ENCODE measurements around the gene TSC1. TPM values are rescaled to one million over a fixed set of nuclear protein-coding genes. Genes with fewer than 3 reads are reported as not detected.
"Not testable (repeated sequence)": the region's sequence is repeated elsewhere in the genome, so short reads cannot be mapped to it uniquely, and the experiment has no call there.

The TSC1 gene
- 41.0 and 43.3 TPM in 2 replicates for total RNA-seq

DNA sequence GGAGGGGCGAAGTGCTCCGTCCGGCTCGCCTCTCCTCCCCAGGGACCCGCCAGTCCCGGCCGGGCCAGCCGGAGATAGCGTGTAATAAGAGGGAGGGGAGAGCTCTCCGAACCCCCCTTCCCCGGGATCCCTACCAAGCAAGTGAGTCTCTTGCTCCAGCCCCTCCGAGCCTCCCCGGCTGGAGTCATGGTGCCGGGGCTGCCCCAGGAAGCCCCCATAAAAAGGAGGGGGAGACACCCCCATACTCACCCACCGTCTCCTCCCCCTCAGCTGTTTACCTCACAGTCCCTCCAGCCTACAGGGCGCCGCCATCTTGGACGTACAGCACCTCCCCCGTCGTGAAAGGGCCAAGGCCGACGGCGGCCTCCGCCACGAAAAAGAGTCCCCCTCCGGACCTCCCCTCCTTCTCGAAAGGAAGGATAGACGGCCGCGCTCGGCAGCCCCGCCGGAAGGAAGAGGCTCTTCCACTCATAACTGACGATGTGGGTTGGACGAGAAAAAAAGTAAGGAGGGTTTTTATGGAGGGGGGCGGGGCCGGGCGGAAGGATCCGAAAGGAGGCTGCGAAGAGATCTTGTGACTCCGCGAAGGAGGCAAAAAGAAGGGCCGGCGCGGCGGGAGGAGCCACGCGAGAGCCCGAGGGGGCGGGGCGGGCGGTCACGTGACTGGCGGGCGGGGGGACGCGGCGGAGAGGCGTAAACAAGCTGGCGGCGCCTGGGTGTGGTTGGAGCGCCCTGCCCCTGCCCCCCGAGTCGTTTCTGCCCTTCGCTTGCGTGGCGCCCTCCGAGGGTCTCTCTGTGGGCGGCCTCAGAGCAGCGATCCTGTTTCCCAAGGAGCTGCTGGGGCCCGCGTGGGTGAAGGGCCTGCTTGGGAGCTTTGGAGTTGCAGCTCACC, at the start of gene TSC1:
TSS of gene TSC1 (minus strand) at position 323 of the 892 bp plus-strand sequence. CDS start 15,744 bp downstream, outside the sequence.
- intact Hi-C loops (cut with micrococcal nuclease): loop anchor here (1.0 to 10.0 kb wide), 16 partner anchors 42 to 1080 kb away; partner anchors contain the start of genes AK8, BRD3OS, CACFD1 and GTF3C4

DNA sequence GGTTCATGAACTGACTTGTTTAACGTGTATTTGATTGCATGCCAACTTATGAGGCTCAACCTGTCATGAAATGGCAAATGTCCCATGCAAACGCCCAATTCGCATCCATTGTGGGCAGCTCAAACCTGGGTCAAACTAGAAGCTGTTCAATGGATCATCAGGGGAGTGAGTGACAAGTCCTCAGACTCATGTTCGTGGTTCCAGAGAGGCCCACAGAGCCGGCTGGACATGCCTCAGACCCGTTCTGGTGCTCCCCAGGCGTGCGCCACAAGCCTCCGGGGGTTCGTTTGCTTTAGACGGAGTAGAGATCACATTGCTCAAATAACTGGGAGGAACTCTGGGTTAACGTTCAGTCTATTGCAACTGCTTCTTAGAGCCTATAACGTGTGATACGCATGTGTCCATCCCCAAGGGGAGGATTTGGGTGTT, 49.1 kb upstream of the TSC1 start:
- intact Hi-C loops (cut with micrococcal nuclease): no loop called here

DNA sequence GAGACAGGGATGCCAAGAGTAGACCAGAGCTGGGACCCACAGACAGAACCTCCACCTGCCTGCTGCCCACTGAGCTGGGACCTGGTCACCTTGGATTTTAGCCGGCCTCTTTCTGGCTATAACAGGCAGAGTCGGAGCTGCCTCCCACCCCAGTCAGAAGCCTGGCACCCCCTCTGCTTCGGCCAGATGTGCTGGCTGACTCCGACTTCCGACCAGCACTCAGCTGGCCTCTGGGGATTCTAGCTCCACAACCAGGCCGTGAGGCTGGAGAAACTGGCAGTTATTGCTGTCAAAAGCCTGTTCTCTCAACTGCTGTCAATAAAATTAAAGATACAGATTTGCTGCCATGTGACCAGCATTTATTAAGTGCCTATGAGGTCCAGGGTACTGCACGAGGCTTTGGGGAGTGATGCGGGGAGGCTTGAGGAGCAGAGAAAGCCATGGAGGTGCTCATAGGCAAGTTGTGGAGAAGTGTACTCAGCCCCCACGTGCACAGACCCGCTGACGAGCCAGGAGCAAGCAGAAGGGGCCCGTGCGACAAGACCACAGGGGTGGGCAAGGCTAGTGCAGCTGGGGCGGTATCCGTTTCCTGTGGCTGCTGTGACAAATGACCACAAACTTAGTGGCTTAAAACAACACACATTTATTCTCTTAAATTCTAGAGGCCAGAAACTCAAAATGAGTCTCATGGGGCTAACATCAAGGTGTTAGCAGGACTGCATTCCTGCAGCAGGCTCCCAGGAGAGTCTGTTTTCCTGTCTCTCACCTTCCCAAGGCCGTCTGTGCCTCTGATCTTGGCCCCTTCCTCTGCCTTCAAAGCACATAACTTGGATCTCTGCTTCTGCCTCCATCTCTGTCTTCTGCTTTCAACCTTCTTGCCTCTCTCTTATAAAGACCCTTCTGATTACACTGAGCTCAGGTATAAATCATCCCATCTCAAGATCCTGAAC, 47.2 kb upstream of the TSC1 start:
- intact Hi-C loops (cut with micrococcal nuclease): no loop called here

DNA sequence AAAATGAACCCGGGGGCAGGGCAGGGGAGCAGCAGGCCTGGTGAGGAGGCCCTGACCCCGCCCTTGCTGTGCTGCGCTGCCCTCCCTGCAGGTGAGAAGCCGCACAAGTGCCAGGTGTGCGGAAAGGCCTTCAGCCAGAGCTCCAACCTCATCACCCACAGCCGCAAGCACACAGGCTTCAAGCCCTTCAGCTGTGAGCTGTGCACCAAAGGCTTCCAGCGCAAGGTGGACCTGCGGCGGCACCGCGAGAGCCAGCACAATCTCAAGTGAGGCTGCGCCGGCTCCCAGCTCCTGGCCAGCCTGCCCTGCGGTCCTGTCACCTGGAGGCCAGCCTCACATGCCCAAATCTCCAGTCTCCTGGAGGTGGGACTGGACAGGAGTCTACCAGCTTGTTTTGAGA, 46.4 kb upstream of the TSC1 start:
- intact Hi-C loops (cut with micrococcal nuclease): no loop called here

DNA sequence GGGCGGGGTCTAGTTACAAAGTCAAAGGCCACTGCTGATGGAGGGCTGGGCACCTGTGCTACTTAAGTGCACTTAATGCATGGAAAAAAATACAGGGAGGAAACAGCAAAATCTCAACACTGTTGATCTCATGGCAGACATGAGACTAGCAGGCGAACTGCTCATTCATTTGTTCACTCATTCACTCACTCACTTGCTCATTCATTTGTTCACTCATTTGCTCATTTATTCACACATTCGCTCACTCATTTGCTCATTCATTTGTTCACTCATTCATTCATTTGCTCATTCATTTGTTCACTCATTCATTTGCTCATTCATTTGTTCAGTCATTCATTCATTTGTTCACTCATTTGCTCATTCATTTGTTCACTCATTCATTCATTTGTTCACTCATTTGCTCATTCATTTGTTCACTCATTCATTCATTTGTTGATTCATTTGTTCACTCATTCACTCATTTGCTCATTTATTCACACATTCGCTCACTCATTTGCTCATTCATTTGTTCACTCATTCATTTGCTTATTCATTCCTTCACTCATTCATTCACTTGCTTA, 45.7 kb upstream of the TSC1 start:
- intact Hi-C loops (cut with micrococcal nuclease): not testable (repeated sequence)

DNA sequence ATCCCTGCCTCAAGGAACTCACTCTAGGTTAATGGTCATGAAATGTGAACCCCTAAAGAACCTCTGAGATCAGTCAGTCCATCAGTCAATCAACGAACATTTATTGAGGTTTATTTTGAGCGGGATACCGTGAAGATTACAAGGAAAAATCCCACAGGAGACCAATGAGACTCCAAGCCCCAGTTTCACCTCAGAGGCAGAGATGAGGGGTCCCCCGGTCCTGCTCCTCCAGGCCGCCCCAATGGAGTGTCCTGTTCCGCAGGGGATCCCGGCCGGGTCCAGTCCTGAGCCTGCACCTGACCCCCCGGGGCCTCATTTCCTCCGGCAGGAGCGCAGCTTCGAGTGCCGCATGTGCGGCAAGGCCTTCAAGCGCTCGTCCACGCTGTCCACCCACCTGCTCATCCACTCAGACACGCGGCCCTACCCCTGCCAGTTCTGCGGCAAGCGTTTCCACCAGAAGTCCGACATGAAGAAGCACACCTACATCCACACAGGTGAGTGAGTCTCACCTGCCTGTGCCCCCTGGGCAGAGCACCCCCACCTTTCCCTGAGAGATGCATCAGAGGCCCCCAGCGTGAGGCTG, 45.1 kb upstream of the TSC1 start:
- intact Hi-C loops (cut with micrococcal nuclease): no loop called here

DNA sequence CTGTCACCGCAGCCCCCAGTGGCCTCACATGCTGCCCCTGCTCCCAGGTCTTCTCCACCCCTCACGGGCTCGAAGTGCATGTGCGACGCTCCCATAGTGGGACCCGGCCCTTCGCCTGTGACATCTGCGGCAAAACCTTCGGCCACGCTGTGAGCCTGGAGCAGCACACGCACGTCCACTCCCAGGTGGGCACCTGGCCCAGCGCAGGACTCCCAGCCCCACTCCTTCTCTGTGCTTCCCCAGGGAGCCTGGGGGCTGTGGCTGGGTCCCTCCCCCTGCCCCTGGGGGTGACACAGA, 44.5 kb upstream of the TSC1 start:
- intact Hi-C loops (cut with micrococcal nuclease): no loop called here

DNA sequence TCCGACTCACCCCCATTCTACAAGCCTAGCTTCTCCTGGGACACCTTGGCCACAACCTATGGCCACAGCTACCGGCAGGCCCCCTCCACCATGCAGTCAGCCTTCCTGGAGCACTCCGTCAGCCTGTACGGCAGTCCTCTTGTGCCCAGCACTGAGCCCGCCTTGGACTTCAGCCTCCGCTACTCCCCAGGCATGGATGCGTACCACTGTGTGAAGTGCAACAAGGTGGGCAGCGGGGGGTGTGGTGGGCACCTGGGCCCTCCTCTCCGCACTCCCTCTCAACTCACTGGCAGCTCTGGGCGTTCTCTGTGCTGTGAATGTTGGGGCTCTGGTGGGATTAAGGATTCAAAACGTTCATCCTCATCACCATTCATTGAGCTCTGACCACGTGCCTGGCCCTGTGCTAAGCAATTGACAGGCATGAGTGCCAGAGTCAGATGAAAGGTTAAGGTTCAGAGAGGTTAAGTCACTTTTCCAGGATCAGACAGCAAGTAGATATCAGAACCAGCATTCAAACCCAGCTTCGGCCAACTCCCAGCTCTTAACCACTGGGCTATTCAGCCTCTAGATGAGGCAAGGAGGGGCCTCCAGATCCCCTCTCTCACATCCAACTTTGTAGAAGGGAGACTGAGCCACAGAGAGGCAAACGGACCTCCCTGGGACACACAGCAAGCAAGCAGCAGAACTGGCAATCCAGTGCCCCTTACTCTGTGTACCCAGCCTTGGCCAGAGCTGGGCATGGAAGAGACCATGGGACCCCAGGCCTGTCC, 44.0 kb upstream of the TSC1 start:
- intact Hi-C loops (cut with micrococcal nuclease): no loop called here

DNA sequence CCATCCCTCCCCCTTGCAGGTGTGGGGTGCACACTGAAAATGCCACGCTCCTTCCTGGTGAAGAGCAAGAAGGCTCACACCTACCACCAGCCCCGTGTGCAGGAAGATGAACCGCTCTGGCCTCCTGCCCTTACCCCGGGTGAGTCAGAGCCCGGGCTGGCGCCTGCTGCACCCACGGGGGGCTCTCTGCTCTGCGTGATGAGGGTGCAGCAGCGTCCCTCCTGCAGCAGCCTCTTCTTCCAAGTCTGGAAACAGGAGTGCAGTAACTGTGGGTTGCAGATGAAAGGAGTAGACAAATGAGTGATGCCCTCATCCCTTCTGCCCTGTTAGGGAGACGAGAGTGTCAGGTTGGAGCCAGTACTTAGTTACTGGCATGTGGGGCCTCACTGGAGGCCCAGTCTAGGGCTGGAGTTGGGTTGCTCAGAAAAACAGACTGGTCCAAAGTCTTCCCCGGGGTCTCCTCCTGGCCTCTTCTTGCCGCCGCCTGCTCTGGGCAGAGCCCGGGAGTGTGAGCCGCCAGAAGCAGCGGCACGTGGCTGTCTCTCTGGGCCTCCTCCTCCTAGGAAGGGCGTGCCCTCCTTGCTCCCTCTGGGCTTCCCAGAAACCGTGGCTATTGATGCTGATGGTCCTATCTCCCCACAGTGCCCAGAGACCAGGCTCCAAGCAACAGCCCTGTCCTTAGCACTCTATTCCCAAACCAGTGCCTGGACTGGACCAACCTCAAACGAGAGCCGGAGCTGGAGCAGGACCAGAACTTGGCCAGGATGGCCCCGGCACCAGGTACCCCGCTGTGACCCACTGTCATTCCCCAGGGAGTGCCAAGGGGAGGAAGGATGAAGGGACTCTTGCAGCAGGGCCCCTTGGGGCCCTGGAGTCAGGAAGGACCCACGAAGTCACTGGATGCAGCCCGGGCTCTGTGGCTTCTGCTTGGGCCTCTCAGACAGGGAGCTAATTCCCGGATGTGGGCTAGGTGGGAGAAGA, 42.5 kb upstream of the TSC1 start:
- intact Hi-C loops (cut with micrococcal nuclease): no loop called here

DNA sequence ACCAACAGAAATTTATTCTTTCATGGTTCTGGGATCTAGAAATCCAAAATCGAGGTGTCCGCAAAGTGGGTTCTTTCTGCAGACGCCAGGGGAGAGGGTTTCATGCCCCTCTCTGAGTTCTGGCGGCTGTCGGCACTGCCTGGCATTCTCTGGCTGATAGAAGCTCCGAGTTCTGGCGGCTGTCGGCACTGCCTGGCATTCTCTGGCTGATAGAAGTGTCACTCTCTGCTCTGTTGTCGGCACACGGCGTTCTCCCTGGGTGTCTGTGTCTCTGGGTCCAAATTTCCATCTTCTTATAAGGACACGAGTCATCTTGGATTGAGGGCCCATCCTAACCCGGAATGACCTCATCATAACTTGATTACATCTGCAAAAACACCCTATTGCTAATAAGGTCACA, 41.7 kb upstream of the TSC1 start:
- intact Hi-C loops (cut with micrococcal nuclease): no loop called here

DNA sequence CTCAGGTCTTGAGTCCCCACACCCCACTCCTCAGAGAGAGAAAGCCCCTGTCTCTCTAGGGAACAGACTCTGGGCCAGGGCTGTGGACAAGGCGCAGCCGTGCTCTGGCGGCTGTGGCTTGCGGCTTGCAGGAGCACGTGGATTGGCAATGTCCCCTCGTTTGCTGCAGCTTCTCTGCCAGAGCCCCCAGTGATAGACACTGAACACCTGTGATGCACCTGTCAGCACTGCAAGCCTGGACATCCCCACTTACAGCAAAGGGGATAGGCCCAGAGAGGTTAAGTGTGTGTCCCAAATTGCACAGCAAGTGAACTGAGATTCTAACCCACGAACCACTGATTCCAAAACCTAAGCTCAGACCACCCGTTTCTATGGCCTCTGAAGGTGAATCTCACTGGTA, 41.1 kb upstream of the TSC1 start:
- intact Hi-C loops (cut with micrococcal nuclease): no loop called here

DNA sequence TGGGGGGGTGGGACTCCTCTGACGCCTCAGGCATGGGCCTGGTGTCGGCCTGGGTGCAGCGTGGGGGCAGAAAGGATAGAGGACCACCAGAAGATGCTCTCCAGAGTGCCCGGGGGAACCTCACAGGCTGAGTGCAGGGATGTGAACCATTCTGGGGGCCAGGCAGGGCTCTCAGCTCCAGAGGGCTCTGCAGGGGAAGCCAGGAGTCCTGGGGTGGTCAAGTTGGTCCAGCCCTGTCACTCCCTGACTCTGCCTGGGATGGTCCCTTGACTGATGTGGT, 40.6 kb upstream of the TSC1 start:
- intact Hi-C loops (cut with micrococcal nuclease): no loop called here

DNA sequence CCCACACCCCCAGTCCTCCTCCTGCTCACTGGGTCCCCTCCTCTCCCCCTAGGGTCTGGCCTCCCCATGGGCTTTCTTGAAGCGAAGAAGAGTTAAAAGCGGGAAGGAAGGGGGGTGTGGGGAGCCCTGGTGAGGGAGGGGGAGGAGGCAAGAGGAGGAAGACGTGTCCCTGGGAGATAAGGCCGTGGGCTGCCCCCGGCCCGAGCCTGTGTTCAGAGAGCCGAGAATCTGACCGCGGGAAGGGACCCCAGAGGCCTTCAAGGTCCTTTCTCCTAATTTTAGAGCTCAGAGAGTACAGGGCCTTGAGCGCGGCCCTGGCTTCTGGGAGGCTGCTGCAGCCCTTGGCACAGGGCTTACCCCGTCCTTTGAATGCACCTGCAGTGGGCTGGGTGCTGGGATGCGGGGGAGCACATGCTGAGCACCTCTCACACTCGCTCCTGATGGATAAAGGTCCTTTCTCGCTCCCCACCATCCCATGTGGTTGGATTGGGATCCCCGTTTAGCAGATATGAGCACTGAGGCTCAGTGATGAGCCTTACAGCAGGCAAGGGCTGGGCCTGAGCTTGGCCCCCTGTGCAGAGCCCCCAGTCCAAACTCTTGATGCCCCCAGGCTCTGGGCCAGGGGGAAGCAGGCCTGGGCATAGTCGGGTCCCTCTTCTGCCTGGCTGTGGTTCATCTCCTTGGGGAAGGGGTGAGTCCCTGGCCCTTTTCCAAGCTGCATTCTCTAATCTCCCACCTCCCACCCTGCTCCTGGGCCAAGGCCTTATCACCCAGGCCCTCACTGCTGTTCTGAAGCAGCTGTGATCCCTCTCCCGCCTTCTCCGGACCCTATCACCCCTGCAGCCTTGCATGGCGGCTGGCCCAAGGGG, 40.0 kb upstream of the TSC1 start:
- intact Hi-C loops (cut with micrococcal nuclease): no loop called here

DNA sequence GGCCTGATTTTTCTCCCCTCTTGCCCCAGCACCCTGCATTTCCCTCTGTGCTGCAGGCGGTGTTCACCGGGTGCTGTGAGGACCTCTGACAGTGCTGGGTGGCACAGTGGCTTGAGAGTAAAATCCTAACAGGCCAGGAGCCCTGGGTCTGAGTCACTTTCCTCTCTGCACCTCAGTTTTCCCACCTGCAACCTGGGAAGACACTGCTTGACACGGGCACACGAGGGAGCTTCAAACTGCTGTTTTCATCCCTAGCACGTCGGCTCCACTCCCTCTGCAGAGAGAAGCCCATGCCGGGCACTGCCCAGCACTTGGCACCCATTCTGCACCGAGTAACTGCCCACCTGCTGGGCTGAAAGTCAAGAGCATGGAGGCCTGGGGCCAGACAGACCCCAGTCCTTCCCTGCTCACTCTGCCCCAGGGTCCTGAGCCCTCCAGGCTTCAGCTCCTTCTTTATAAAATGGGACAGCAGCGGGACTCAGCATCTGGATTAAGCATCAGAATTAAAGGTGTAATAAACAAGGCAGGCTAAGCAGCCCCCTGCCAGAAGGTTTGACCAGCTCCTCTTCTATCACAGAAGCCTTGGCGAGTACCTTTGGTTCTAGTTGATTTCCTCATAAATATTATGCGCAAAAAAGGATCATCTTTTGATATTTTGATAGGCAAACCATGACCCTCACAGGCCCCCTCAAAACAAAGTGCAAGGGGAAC, 39.2 kb upstream of the TSC1 start:
- intact Hi-C loops (cut with micrococcal nuclease): no loop called here

DNA sequence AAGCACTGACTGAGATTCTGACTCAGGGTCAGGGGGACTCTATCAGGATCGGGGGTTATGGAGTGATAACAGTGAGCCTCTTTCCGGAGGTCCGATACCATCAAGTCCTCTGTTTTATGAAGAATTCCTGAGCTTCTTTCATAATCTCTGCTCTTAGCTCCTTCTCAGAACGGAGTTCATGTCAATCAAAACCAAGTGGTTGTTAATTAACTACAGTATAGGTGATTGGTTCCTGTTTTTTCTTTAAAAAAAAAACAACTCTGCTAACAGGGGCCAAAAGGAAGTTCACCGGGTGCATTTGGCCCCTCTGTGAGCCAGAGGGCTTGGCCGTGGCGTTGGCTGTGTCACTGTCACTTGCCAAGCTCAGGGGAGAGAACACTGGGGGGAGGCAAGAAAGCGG, 38.0 kb upstream of the TSC1 start:
- intact Hi-C loops (cut with micrococcal nuclease): no loop called here

DNA sequence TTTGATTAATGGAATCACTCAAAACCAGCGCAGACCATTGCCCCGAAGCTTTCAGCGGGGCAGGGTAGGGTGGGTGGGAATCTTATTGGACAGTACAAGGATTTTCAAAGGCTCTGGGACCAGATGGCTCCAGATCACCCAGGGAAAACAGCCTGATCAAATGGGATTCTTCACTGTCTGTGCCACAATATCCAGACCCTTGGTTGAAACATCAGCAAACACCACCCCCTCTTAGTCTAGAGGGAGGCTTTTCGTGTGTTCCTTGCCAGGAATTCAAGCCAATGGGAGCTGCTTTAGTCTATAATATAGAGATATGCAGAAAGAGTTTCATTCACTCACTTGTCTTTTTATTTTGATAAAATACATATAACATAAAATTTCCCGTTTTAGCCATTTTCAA, 35.7 kb upstream of the TSC1 start:
- intact Hi-C loops (cut with micrococcal nuclease): no loop called here

DNA sequence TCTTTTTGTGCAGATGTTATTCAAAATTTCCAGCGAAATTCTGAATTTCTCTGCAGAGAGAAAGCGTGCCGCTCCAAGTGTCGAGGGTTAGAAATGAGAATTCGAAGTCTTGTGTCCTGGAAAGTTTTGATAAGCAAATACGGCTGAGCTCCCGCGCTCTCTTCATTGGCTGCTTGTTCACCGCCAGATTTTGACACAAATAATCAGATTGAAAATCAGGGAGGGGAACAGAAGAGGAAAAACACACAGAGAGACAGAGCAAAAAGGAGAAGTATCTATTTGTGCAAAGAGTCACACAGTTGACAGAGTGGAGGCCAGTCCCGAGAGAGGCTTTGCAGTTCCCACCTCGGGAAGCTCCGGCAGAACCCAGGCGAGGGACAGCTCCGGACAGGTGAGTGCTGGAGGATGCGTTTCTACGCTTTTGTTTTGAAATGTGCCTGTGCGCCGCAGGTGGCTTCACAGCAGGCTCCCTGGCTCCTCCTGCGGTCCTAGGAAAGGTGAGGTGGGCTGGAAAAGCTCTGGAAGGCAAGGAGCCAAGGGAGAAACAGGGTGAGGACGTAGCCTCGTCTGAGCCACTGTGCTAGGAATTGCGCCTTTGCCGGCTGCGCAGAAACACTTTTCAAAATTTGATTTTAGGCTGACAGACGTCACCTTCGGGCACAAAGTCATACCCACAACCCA, 34.2 kb upstream of the TSC1 start, which contains the start of gene GFI1B:
TSS of gene GFI1B (plus strand) at position 244 of the 681 bp plus-strand sequence. CDS start 7,985 bp downstream, outside the sequence.
- intact Hi-C loops (cut with micrococcal nuclease): no loop called here

DNA sequence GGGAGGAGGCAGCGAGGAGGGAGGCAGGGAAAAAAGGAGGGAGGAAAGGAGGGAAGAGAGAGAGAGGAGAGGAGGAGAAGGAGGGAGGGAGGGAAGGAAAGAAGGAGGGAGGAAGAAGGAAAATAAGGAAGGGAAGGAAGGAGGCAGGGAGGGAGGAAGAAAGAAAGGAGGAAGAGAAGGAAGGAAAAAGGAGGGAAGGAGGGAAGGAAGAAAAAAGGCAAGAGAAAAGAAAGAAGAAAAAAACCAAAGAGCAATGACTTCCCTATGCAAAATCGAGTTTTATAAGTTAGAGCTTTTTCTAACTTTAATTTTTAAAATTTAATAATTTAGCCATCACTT, 33.7 kb upstream of the TSC1 start:
- intact Hi-C loops (cut with micrococcal nuclease): no loop called here
